Stimulated activated CD8-positive, alpha-beta memory T cell treated with anti-CD3 and anti-CD28 coated beads, Interleukin-12 subunit alpha, Interleukin-12 subunit beta, amount 100 ng/mL, for 4 hours (primary cell): ENCODE results near the gene ADGRG2.

Experiments used
- DNase-seq: peaks from one replicate; pipeline ENCODE4 v3.0.0-alpha.2; 2020; ENCODE audit warnings: low read depth

The ADGRG2 gene, protein sequence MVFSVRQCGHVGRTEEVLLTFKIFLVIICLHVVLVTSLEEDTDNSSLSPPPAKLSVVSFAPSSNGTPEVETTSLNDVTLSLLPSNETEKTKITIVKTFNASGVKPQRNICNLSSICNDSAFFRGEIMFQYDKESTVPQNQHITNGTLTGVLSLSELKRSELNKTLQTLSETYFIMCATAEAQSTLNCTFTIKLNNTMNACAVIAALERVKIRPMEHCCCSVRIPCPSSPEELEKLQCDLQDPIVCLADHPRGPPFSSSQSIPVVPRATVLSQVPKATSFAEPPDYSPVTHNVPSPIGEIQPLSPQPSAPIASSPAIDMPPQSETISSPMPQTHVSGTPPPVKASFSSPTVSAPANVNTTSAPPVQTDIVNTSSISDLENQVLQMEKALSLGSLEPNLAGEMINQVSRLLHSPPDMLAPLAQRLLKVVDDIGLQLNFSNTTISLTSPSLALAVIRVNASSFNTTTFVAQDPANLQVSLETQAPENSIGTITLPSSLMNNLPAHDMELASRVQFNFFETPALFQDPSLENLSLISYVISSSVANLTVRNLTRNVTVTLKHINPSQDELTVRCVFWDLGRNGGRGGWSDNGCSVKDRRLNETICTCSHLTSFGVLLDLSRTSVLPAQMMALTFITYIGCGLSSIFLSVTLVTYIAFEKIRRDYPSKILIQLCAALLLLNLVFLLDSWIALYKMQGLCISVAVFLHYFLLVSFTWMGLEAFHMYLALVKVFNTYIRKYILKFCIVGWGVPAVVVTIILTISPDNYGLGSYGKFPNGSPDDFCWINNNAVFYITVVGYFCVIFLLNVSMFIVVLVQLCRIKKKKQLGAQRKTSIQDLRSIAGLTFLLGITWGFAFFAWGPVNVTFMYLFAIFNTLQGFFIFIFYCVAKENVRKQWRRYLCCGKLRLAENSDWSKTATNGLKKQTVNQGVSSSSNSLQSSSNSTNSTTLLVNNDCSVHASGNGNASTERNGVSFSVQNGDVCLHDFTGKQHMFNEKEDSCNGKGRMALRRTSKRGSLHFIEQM

DNA sequence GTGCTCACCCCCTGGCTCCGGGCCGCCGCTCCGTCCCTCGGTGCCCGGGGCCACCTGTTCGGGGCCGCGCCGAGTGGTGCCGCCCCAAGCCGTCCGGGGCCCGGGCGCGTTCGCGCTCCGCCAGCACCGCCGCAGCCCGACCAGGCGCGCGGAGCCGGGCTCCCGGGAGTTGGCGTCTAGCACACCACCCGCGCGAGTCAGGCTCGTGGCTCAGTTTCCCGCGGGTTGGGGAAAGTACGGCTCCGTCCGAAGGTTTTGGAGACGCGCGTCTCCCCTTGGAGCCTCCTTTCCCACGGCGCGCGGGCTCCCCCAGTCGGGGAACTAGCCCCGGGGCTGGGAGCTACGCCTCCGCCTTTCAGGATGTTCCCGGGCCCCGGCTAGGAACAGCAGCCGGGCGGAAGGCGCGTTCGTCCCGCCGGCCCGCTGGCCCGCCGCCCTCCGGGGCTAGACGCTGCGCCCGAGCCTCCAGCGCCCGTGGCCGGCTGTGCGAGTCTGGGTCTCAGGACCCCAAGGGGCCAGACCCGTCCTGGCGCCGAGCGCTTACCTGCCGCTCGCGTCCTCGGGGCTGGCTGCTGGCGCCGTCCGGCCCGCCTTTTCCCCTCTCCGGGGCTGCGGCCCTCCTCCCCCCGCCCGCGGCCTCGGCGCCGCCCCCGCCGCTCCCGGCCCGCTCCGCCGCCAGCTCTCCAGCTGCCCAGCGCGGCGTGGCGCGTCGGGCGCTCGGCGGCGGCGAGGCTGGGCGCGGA, at the start of gene ADGRG2:
Gene ADGRG2, minus strand, starts transcription at position 571 of the 743 bp plus-strand sequence. CDS start 53,634 bp downstream, outside the sequence.
- DNase-seq: no peak

DNA sequence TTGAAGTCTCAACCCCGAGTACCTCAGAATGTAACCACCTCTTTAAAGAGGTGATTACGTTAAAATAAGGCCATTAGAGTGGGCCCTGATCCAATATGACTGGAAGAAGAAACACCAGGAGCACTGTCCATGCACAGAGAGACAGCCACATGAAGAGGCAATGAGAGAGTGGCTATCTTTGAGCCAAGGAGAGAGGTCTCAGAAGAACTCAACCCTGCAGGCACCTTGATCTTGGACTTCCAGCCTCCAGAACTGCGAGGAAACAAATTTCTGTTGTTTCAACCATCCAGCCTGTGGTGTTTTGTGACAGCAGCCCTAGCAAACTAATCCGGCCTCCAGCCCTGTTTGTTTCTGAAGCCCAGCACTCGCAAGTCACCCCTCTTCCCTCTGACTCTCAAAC, 46.3 kb upstream of the ADGRG2 start:
- no peak for DNase-seq

DNA sequence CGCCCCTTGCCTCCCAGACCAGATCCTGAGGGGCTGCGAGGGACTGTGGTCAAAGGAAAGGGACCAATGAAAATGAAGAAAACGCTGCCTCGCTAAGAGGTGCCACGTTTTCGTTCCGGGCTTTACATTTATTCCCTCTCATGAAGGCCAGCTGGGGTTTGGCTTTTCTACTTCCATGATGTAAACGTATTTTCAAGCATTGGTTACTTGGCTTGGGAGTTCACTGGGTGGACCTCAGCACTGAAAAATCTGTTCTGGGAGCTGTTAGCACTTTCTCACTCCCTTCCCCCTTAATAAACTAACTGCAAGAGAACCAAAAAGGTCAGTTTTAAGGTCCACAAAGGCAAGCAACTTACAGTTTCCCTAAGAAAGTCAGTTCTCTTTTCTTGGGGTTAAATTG, 40.6 kb upstream of the ADGRG2 start:
- no peak for DNase-seq

DNA sequence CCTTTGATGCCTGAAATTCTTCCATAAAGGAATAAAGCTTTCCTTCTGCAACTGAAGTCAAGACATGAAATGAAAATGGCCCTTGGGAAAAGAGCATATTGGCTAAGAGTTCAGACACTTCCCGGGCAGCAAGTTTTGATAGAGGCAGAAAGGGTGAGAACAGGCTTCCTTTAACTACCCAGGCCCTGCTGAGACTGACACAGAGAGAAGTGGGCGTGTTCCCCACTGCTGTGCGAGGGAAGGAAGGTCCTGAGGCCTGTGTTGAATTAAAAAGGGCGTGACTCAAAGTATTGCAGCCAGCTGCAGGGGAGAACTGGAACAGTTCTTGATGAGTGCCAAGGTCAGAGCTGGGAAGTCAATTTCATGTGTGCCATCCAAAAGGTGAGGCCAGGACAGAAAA, 33.9 kb upstream of the ADGRG2 start:
- DNase-seq: no peak

DNA sequence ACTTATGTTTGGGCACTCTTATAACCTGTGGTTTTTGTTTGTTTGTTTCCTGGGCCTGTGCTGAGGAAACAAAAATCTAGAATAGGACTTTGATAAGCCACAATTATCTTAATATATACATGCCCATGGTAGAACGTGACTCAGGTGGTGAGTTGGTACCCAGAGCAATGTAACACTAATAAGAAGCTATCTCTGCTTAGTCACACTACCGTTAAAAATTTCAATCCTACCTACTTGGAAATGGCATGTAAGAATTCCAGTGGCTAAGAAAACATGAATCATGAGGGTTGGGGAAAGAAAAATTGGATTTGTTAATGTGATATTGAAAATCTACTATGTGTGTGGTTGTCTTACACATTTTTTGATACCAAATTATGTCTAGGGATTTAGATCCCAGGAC, 30.5 kb upstream of the ADGRG2 start:
- no peak for DNase-seq

DNA sequence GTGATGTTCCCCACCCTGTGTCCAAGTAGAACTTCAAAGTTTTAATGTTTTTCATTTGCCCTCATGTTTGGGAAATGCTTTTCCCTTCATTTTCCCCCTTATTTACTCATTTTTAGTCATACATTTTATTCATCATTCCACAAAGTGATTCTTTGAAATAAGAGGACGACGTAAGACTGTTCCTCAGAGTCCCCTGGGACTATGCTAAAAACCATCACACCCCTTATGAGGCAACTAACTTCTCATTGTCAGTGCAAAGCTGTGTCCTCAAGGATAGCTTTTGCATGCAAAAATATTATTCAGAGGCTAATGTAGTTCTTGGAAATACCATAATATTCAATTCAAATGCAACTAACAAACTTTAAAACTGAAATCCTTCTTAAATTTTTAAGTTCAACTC, 14.8 kb upstream of the ADGRG2 start:
- DNase-seq: no peak

DNA sequence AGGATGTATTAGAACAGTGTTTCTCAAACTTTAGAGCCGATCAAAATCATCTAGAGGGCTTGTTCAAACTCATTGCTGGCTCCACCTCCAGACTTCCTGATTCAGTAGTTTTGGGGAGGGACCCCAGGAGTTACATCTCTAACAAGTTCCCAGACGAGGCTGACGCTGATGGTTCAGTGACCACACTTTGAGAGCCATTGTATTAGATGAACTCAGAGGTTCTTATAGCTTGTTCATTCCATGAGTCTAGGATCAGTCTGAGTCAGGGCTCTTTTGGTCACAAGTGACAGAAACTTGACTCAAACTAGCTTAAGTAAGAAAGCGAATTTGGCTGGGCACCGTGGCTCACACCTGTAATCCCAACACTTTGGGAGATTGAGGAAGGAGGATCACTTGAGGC, 11.5 kb upstream of the ADGRG2 start:
- DNase-seq: no peak

DNA sequence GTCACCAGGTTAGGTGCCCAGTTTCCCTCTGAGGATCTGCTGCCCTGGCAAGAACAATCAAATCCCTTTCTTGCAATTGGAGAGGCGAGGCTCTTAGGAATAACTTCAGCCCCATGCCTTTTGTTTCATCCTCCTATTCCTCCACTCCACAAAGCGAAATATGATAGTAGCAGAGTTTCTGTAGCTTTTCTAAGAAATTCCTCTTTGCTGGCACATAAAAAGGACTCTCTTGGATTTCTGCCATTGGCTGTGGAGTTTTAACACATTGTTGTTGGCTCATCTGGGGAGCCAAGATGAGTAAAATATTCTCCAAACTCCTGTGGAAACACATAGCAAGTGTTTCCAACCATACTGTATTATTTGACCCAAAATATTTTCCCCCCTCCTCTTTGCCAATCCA, 11.0 kb upstream of the ADGRG2 start:
- no peak for DNase-seq

DNA sequence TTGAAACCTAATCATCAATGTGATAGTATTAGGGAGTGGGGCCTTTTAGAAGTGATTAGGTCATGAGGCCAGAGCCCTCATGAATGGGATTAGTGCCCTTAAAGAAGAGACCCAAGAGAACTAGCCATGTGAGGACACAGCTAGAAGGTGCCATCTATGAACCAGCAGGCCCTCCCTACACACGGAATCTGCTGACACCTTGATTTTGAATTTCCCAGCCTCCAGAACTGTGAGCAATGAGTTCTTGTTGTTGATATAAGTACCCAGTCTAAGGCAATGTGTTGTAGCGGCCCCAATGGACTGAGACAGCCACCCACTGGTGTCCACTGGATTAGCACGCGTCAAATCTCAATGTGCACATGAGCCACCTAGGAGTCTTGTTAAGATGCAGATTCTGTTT, 8.4 kb upstream of the ADGRG2 start:
- DNase-seq: no peak

DNA sequence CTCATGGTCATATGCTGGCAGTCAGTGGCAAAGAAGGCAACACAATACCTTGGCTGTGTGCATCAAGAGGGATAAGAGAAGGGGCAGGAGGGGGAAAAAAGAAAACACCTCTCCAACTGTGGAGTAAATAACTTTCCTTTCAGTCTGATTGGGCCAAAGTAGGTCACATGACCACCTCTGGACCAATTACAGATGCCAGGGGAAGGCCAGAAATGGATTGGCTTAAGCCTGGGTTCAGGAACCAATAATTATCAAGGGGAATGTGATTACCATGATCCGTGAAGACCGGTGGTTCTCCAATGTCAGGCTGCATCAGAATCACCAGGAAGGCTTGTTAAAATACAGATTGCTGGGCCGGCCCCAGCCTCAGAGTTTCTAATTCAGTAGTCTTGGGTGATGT, 7.4 kb upstream of the ADGRG2 start:
- DNase-seq: no peak

DNA sequence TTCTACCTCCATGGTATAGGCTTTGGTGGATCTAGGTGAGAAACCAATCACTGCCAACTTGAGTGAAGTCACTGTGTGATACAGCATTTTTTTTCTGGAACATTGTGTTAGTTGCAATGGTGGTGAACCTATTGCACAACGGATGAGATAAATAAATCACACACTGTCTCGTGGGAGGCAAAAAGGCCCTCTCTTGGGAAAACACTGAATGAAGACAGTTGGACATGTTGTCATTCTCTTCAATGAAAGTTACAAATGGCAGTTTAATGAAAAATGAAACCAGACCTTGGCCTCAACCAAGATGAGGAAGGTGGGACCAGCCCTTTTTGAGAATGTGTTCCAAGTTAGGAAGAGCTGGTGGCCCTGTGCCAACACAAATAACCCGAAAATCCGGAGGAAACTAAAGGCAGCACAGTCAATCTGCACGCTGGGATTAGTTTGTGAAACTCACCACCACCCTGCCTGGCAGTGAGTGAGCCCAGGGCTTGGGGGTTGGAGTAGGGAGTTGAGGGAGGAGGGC, 5.4 kb upstream of the ADGRG2 start:
- no peak for DNase-seq

DNA sequence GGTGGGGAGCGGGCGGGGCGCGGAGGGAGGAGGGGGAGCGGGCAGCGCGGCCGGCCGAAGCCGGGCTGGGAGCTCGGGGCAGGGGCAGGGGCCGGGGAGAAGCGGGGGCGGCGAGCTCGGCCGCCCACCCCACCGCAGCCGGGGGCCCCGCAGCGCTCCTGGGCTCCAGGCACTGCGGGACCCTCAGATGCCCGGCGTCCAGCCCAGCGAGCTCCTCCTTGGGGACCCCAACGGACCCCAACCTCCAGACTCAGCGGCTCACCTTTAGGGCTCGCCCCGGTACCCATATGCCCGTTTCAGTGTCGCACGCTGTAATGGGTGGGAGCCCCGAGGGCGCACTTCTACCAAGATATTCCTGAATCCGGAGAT, 357 bp upstream of the ADGRG2 start:
- no peak for DNase-seq

DNA sequence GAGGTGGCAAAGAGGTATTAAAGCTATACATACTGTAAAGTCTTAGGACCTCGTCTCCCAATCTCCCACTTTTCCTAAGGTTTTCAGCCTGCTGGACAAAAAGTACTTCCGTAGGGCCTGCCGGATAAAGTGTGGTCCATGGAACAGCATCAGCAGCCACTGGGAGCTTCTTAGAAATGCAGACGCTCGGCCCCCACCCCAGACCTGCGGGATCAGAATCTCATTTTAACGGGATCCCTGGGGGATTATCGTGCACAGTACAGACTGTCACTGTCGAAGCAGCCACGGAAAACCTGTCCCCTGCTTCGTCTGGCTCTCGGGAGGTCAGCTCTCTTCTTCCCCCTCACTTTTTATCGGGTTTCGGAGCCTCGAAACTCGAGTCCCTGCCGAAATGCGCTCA, 802 bp downstream of the ADGRG2 start:
- no peak for DNase-seq

DNA sequence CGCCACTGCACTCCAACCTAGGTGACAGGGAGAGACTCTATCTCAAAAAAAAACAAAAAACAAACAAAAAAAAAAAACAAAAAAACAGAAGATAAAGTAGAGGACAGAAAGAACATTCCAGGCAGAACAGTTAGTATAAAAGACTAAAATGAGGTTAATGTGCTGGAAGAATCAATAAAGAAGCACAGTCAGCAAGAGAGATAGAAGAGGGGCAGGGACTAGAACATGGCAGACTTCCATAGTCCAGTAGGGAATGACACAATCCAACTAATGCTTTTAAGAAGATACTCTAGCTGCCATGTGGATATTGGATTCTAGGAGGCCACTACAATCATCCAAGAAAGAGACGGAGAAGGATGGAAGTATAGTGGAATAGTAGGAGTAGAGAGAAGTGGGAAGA, 11.6 kb downstream of the ADGRG2 start:
- no peak for DNase-seq

DNA sequence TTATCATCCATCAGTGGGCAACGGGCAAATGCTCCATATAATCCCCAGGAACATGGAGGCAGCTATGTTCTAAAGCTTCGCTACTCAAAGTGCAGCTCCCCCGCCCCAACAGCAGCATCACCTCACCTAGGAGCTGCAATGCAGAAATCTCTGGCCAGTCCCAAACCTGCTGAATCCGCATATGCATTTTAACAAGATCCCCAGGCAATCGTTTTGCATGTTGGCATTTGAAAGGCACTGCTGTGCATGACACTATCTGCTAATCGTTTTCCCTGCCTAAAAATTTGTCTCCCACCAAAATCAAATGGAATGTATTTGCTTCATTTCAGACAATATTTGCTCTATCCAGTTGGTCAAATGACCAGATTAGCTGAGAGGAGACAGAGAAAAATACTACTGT, 15.2 kb downstream of the ADGRG2 start:
- DNase-seq: no peak

DNA sequence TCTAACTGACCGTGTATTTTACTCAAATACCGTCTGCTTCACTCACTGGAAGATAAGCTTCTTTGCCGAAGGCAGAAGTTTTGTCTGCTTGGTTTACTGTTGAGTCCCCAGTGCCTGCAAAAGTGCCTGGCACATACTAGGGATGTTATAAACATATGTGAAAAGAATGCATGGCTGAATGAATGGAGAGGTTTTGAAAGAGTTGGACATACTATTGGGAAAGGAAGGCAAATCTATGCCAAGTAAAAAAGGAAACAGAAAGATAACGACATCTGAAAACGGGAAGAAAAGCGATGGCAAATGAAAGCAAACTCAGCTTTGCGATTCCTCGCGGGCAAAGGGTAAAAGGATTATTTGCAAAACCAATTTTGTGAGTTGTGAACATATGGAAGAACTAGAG, 21.7 kb downstream of the ADGRG2 start:
- DNase-seq: no peak

DNA sequence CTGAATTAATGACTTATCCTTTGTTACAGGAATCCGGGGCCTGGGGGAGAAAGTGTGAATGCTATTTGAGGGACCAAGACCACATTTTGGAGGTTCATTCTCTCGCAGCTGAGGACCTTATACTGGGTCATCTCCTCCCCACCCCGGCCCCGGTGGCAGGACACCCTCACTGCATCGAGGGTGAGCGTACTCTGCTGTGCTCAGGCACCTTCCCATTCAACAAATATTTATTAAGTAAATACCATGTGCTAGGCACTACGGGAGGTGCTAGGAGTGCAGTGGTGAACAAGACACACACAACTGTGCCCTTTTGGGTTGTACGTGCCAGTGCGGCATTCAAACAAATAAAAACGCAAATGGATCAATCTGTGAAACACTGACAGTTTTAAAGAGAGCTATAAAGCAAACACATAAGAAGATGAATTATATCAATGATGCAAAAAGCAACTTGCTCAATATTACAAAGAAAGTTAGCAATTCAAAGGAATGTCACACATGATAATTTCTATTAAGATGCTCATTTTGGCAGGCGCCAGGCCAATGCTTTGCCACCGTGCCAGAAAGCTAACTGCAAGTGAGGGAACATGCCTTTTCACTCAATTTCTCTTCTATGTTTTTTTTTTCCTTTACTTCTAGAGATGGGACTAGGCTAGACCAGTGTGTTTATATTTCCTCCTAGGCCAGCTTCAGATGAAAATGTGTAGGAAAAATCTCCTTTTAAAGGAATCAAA, 24.6 kb downstream of the ADGRG2 start:
- DNase-seq: no peak

DNA sequence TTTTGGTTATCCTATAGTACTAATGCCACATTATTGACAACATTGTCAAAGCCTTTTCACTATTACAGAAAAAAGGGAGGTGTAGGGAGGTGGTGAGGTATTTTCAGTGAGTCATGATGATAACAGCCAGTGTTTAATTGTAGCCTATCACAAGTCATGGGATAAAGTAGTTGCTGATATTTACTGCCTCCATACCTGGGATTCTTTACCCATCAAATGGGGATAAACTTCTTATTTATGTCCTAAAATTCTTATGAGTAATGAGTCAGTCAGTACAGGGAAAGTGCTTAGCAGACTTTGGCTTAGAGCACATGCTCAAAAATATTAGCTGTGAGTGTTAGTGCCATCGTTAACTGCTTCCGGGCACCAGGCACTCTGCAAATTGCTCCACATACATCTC, 25.7 kb downstream of the ADGRG2 start:
- no peak for DNase-seq

DNA sequence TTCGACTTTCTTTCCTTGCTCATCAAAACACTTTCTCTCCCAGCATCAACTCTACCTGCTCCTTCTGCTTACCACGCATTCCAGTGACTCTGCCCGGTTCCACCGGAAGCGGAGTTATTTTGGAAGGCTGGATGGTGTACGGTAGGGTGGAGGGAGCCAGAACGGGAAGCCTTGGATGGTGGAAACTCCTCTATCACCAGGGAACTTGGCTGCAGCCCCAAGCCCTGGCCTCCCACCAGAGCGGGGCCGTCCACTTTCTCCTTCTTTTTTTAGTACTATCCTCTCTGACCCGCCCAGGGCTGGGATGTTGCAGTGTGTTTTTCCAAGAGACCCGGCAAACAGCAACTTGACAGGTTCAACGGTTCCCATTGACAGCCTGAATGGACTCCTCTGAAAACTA, 27.6 kb downstream of the ADGRG2 start:
- DNase-seq: no peak

DNA sequence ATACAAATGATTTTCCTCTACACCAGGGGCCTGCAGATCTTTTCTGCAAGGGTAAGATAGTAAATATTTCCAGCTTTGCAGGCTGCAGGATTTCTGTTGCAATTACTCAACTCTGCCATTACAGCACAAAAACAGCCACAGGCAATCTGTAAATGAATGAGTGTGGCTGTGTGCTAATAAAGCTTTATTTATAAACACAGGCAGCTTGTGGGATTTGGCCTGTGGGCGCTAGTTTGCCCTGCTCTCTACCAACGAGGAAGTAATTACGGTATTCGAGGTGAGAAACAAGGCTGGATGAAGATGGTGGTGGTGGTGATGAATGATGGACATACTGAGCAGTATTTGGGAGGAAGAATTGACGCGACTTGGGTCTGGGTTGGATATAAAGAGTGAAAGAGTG, 30.7 kb downstream of the ADGRG2 start:
- no peak for DNase-seq

DNA sequence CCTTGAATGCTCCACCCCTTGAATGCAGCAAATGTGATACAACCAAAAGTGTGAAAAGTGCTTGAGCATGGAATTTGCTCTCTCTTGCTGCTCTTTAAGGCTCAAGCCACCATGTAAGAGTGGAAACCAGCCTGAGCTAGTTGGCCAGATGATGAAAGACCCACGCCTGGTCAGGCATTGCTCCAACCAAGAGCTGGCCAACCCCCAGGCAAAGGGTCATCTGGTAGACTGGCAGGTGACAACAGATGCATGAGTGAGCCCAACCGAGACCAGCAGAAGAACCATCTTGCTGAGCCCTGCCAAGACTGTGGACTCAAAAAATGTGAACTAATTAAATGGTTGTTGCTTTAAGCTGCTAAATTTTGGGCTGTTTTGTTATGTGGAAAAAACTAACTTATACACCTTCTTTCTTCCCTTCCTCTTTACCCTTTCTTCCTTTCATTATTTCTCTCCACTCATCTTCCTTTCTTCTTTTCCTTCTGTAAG, 32.7 kb downstream of the ADGRG2 start:
- no peak for DNase-seq
